Heart right ventricle (tissue), 16 donors: ENCODE measurements around the gene PPP6R1. TPM values are rescaled to one million over a fixed set of nuclear protein-coding genes. Genes with fewer than 3 reads are reported as not detected.
A peak's percentile ranks its signal among the peaks of the same experiment; 100 is the strongest.
"Not testable (repeated sequence)": the region's sequence is repeated elsewhere in the genome, so short reads cannot be mapped to it uniquely, and the experiment has no call there.

Experiments
- ATAC-seq, 8 donors: fragments of 200-7000 bp; cut with Tn5 transposase; one replicate each; pipeline ENCODE4 v1.9.1; 2020; ENCODE audit warnings: mild to moderate bottlenecking in 8 of 8, moderate library complexity in 8 of 8, moderate number of reproducible peaks in 1 of 8
- DNase-seq, 2 donors: peaks; one replicate each; pipeline ENCODE4 v3.0.0-alpha.2; 2020
- H3K27ac ChIP-seq, 10 donors: fragments of 200-600 bp; sonication (generic) in 2 of 10; one replicate each; pipeline versions ENCODE4 v1.5.0 to v1.8.0; 2020 to 2022; ENCODE audit warnings: mild to moderate bottlenecking in 3 of 10
- H3K27me3 ChIP-seq, 7 donors: fragments of 200-600 bp; one replicate each; pipeline ENCODE4 v1.8.0; 2021 to 2022; ENCODE audit warnings: mild to moderate bottlenecking in 2 of 7
- H3K36me3 ChIP-seq, 9 donors: fragments of 200-600 bp; sonication (generic) in 1 of 9; one replicate each; pipeline versions ENCODE4 v1.5.0 to v1.8.0; 2020 to 2022; ENCODE audit warnings: mild to moderate bottlenecking in 2 of 9
- H3K4me1 ChIP-seq, 9 donors: fragments of 200-600 bp; sonication (generic) in 1 of 9; one replicate each; pipeline versions ENCODE4 v1.5.0 to v1.8.0; 2020 to 2022; ENCODE audit warnings: mild to moderate bottlenecking in 4 of 9
- H3K4me3 ChIP-seq, 10 donors: fragments of 200-600 bp; sonication (generic) in 2 of 10; one replicate each; pipeline versions ENCODE4 v1.5.0 to v1.8.0; 2020 to 2022; ENCODE audit warnings: mild to moderate bottlenecking in 7 of 10, moderate library complexity in 2 of 10
- H3K9me3 ChIP-seq, 11 donors: fragments of 200-600 bp in 10 of 11; sonication (generic) in 2 of 11; one replicate each; pipeline versions ENCODE4 v1.5.0 to v1.8.0; 2013 to 2022; ENCODE audit warnings: mild to moderate bottlenecking in 2 of 11, control low read depth in 1 of 11, moderate library complexity in 1 of 11
- CTCF ChIP-seq, 9 donors: fragments of 200-600 bp; sonication (generic) in 2 of 9; IDR thresholded peaks; one replicate each; pipeline versions ENCODE4 v1.5.0 to v1.8.0; 2021 to 2022; ENCODE audit warnings: antibody characterized with exemption in 9 of 9, mild to moderate bottlenecking in 5 of 9, moderate library complexity in 1 of 9
- WGBS, 2 donors: extraction: QIAGEN DNeasy Blood & Tissue Kit; methylation state at CpG; one replicate each; pipeline ENCODE4 v1.1.7; 2013; ENCODE audit warnings: inconsistent platforms in 1 of 2; 5-methylcytosine and 5-hydroxymethylcytosine counted together
- intact Hi-C, 10 donors: fragments of 100-400 bp; cut with DNase I; formaldehyde crosslinking; loops; one replicate each; pipeline versions ENCODE4 v1.11.1 to v1.14.2; 2022
- polyA plus RNA-seq, 2 donors: library from polyadenylated mRNA; stranded (reverse); fragments of 200-250 nt; gene quantifications; one replicate each; pipeline ENCODE4 v1.2.3, GENCODE V29; 2013
- total RNA-seq, 10 donors: library from RNA; stranded (reverse); fragmentation: NEBNext Ultra II Directional in 3 of 10; extraction: Animal tissue kit (Norgen Biotek cat#: 25700) in 3 of 10; gene quantifications; one replicate each; pipeline versions ENCODE4 v1.2.1 to v1.2.4, GENCODE V29; 2021 to 2023
- donor health status: Arrhythmogenic right ventricular cardiomyopathy.
- donor health status: ischemic (EF 13 %, LVEDD 7.1; RV severe dilation, severe dysfunction).
- donor health status: healthy with polysubstance abuse.
- donor health status: DM: no; HTN: yes; CAD: no.
- donor health status: DM: no; HTN: no; CAD: no.
- donor health status: ischemic (EF 25% LVEDD 6.9; RV normal size, moderate dysfunction).
- donor health status: ischemic (EF 25% LVEDD 5.7; RV mildly dilated, moderate dysfunction).
- donor health status: healthy.
- donor health status: DM: yes; HTN: yes; CAD: no.
- donor health status: Ischemic cardiomyopathy.
- donor health status: ischemic (EF 35%, LVEDD 5.7; RV mildly dilated, moderate dysfunction).
- donor health status: nonischemic (EF 11% LVEDD 7.7; RV severe dilation, severe dysfunction).
- donor health status: DM: yes; HTN: yes; CAD: no.
- donor health status: PGD.
- donor health status: ischemic (EF 29% LVEDD 5.4; RV normal size, mild dysfunction).
- donor health status: nonischemic (EF 23%, LVEDD 6.1; RV moderate dilation, normal function).

PPP6R1 gene
- total and polyA plus RNA-seq, 12 donors = 31.1 to 51.3 (median 38.7) TPM

GRCh38 chr19:55206664-55207500 is 51.9 kb downstream of the PPP6R1 start:
- DNase-seq (peak; percentile 79 to 84), ATAC-seq (peak; percentile 93 to 98 (median 96))
- Histone ChIP-seq H3K9me3 (peaks cover 0 to 2% (median 0%) of the 10 kb centered on the region in 11 donors), H3K4me1 (peaks cover 0 to 29% (median 13%) of the 10 kb centered on the region in 9 donors), H3K36me3 (no peaks in the 10 kb centered on the region), H3K4me3 (peak overlapping the region in 7 of 10 donors; percentile 9 to 45 (median 38)), H3K27me3 (peaks cover 0 to 11% (median 0%) of the 10 kb centered on the region in 7 donors), H3K27ac (peak overlapping the region in 4 of 10 donors; percentile 50 to 65 (median 53))
- TF ChIP-seq CTCF (IDR thresholded peaks at IDR 0.05) = no peak
- 27 to 32% methylated on average over 29 of the region's 29 CpGs for WGBS, 2 donors
- intact Hi-C loops = no loop called here

GRCh38 chr19:55202199-55202598 is 56.6 kb downstream of the PPP6R1 start:
- H3K4me1 ChIP-seq = peaks cover 0 to 10% (median 8%) of the 10 kb centered on the region in 9 donors
- H3K9me3 ChIP-seq, DNase-seq, H3K36me3 ChIP-seq, H3K27ac ChIP-seq, intact Hi-C loops, H3K4me3 ChIP-seq, ATAC-seq: not testable (repeated sequence)
- WGBS, 2 donors = 69 to 82% methylated on average over 10 of the region's 10 CpGs
- H3K27me3 ChIP-seq = peaks cover 0 to 11% (median 0%) of the 10 kb centered on the region in 7 donors
- peak in 4 of 9 donors; percentile 10 to 23 (median 19) for TF ChIP-seq CTCF (IDR thresholded peaks at IDR 0.05)

GRCh38 chr19:55199620-55200204 is 59.1 kb downstream of the PPP6R1 start:
- Histone ChIP-seq H3K4me3 (no peak overlapping the region), H3K9me3 (no peaks in the 10 kb centered on the region), H3K27ac (no peak overlapping the region), H3K4me1 (no peaks in the 10 kb centered on the region), H3K36me3 (no peaks in the 10 kb centered on the region), H3K27me3 (peaks cover 0 to 6% (median 0%) of the 10 kb centered on the region in 7 donors)
- 62 to 71% methylated on average over 5 of the region's 5 CpGs for WGBS, 2 donors
- intact Hi-C loops = no loop called here
- no peak for DNase-seq
- no peak for TF ChIP-seq CTCF (IDR thresholded peaks at IDR 0.05)
- no peak for ATAC-seq

- Histone ChIP-seq H3K27me3 (no peaks in the 10 kb centered on the region), H3K4me3 (no peak overlapping the region), H3K27ac (no peak overlapping the region), H3K4me1 (no peaks in the 10 kb centered on the region), H3K9me3 (no peaks in the 10 kb centered on the region), H3K36me3 (no peaks in the 10 kb centered on the region)
- WGBS, 2 donors = 57 to 63% methylated on average over 5 of the region's 5 CpGs
- TF ChIP-seq CTCF (IDR thresholded peaks at IDR 0.05) = no peak
- intact Hi-C loops = no loop called here
- no peak for DNase-seq
- ATAC-seq = no peak
Measured at GRCh38 chr19:55198651-55199050, 60.2 kb downstream of the PPP6R1 start.
